Transverse colon (tissue), 3 donors: Measurements from ENCODE around the gene IFI27L1.

Experiments
- CTCF ChIP-seq, 5 experiments: fragments of 200-600 bp in 3 of 5; fragments of 450-650 bp in 2 of 5; sonication (generic) in 3 of 5; IDR thresholded peaks; 1 replicate in 2 of 5; 2 replicates in 3 of 5; pipeline ENCODE4 v1.5.1; 2016 to 2017; ENCODE audit warnings: antibody characterized with exemption in 5 of 5, inconsistent platforms in 3 of 5, mild to moderate bottlenecking in 2 of 5, moderate library complexity in 1 of 5
- EP300 ChIP-seq: sonication (generic); formaldehyde crosslinking; IDR thresholded peaks from one replicate; pipeline ENCODE4 v1.6.1; 2017; ENCODE audit warnings: antibody characterized with exemption, low read depth

DNA sequence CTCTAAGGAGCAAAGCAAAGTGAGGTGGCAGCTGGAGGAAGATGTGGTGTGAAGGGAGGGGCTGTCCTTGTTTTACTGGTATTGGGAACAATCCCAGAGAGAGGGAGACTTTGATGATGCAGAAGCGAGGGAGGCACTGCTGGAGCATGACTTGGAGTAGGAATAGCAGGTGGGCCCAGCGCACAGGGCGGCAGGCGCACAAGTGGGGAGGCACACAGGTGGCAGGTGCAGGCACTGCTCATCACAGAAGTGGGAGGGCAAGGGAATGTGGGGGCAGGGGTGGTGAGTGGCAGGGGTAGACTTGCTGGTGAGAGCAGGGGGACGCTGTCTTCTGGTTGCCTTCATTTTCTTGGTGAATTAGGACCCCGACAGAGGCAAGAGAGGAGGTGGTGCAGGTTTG, 17.9 kb downstream of the IFI27L1 start:
- TF ChIP-seq CTCF (IDR thresholded peaks at IDR 0.05) (no peak), EP300 (no peak)
